IMR-90 (cell line): ENCODE measurements around the gene TUBA1B.

Experiments
- CEBPB ChIP-seq: IDR thresholded peaks from 2 replicates; pipeline ENCODE4 v1.6.1; 2012; ENCODE audit warnings: low read depth, low read length, improper control_type of control experiment
- CHD1 ChIP-seq: IDR thresholded peaks from 2 replicates; pipeline ENCODE4 v1.6.1; 2012; ENCODE audit warnings: low read depth, low read length, improper control_type of control experiment
- MAFK ChIP-seq: IDR thresholded peaks from 2 replicates; pipeline ENCODE4 v1.6.1; 2012; ENCODE audit warnings: low read depth, low read length, improper control_type of control experiment
- MAZ ChIP-seq: IDR thresholded peaks from 2 replicates; pipeline ENCODE4 v1.6.1; 2012; ENCODE audit warnings: low read depth, mild to moderate bottlenecking, low read length, improper control_type of control experiment, moderate library complexity, borderline replicate concordance
- POLR2A ChIP-seq: IDR thresholded peaks from 2 replicates; pipeline ENCODE4 v1.6.1; 2012; ENCODE audit warnings: mild to moderate bottlenecking, low read depth, low read length
- RFX5 ChIP-seq: IDR thresholded peaks from 2 replicates; pipeline ENCODE4 v1.8.0; 2012; ENCODE audit warnings: low read depth, mild to moderate bottlenecking, low read length, moderate library complexity
- SMC3 ChIP-seq: fragments of 150-350 bp; IDR thresholded peaks from 2 replicates; pipeline ENCODE4 v1.6.1; 2016; ENCODE audit warnings: low read depth, mild to moderate bottlenecking, antibody characterized with exemption, low read length, moderate library complexity
- TF ChIP-seq, protein P1 (sequence below): conservative IDR thresholded peaks from 2 replicates; pipeline ENCODE4 v1.5.1; 2012; ENCODE audit warnings: mild to moderate bottlenecking, low read depth, low read length, improper control_type of control experiment

DNA sequence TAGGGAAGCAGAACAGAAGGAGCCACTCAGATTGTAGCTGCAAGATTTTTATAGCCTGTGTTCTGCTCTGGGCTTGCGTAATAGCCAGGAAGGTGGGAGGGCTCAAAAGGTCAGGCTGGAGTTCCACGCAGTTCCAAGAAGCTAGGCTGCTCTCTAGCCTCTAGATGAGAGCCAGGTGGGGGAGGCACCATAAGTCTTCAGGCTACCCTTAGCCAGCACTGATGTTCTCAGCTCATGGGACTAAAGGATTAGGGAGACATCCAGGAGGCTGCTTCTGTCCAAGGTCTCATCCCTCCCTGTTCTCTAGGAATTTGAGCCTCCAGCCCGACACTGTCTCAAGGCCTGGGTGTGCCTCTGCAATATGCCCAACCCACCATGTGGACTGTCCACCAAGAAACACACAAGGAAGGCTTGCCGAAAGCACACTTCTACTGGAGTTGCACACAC lies 22.2 kb downstream of the TUBA1B start:
- TF ChIP-seq POLR2A (no peak), RFX5 (no peak), MAZ (no peak), CHD1 (no peak), MAFK (no peak), SMC3 (no peak), CEBPB (peak; percentile 91)
- TF ChIP-seq, protein P1, sequence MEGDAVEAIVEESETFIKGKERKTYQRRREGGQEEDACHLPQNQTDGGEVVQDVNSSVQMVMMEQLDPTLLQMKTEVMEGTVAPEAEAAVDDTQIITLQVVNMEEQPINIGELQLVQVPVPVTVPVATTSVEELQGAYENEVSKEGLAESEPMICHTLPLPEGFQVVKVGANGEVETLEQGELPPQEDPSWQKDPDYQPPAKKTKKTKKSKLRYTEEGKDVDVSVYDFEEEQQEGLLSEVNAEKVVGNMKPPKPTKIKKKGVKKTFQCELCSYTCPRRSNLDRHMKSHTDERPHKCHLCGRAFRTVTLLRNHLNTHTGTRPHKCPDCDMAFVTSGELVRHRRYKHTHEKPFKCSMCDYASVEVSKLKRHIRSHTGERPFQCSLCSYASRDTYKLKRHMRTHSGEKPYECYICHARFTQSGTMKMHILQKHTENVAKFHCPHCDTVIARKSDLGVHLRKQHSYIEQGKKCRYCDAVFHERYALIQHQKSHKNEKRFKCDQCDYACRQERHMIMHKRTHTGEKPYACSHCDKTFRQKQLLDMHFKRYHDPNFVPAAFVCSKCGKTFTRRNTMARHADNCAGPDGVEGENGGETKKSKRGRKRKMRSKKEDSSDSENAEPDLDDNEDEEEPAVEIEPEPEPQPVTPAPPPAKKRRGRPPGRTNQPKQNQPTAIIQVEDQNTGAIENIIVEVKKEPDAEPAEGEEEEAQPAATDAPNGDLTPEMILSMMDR: no peak
